Gastroesophageal sphincter (tissue), 2 donors: ENCODE data around the gene ARFGEF2.

Source experiments
- EP300 ChIP-seq: sonication (generic); formaldehyde crosslinking; IDR thresholded peaks from one replicate; pipeline ENCODE4 v1.6.1; 2017; ENCODE audit warnings: antibody characterized with exemption, mild to moderate bottlenecking
- POLR2A ChIP-seq, 2 donors: fragments of 450-650 bp; IDR thresholded peaks; one replicate each; pipeline ENCODE4 v1.6.1; 2017; ENCODE audit warnings: antibody characterized with exemption in 2 of 2, mild to moderate bottlenecking in 2 of 2, moderate library complexity in 1 of 2

- no peak for TF ChIP-seq POLR2A (IDR thresholded peaks at IDR 0.05)
- no peak for TF ChIP-seq EP300
Measured at GRCh38 chr20:48962976-48963771, 41.7 kb downstream of the ARFGEF2 start.
